PC-3 (cell line): Measurements from ENCODE around the gene EHMT1. TPM values are rescaled to one million over a fixed set of nuclear protein-coding genes. Genes with fewer than 3 reads are reported as not detected.

Experiments used
- ATAC-seq: fragments of 200-7000 bp; cut with Tn5 transposase; 2 replicates; pipeline ENCODE4 v1.9.1; 2020; ENCODE audit warnings: mild to moderate bottlenecking, moderate library complexity
- BruUV-seq: library from RNA; stranded (reverse); fragments of 400-500 nt; replicated peaks from 2 replicates; lab custom pipeline; 2021; lab: Mats Ljungman, UMichigan
- CTCF ChIA-PET: fragments of 300-600 bp; sonication (Branson Sonifier 250); formaldehyde crosslinking; loops from one replicate; lab custom pipeline; 2022; ENCODE audit warnings: antibody characterized with exemption; lab: Charles Lee
- POLR2A ChIA-PET: fragments of 300-600 bp; sonication (Branson Sonifier 250); formaldehyde crosslinking; loops from one replicate; lab custom pipeline; 2022; ENCODE audit warnings: antibody characterized with exemption; ENCODE audit not compliant: unreplicated experiment; lab: Charles Lee
- DNase-seq: peaks from one replicate; pipeline ENCODE4 v3.0.0-alpha.2; 2015
- H2AFZ ChIP-seq: fragments of 300-600 bp; sonication (generic); 2 replicates; pipeline ENCODE4 v1.6.0; 2016; ENCODE audit warnings: antibody characterized with exemption, low read length
- H3F3A ChIP-seq: fragments of 300-600 bp; sonication (generic); one replicate; pipeline ENCODE4 v1.6.0; 2017; ENCODE audit warnings: antibody characterized with exemption, low read length, control low read depth, mild to moderate bottlenecking; ENCODE audit not compliant: unreplicated experiment
- H3K27ac ChIP-seq: fragments of 300-600 bp; sonication (generic); 2 replicates; pipeline ENCODE4 v1.5.1; 2016; ENCODE audit warnings: mild to moderate bottlenecking, low read length
- H3K27me3 ChIP-seq: fragments of 300-600 bp; sonication (generic); 2 replicates; pipeline ENCODE4 v1.6.1; 2016; ENCODE audit warnings: low read length, mixed read lengths
- H3K36me3 ChIP-seq: fragments of 300-600 bp; sonication (generic); 2 replicates; pipeline ENCODE4 v1.6.1; 2016; ENCODE audit warnings: low read depth, mixed run types, low read length, mixed read lengths
- H3K4me1 ChIP-seq: fragments of 300-600 bp; sonication (generic); 2 replicates; pipeline ENCODE4 v1.5.1; 2016; ENCODE audit warnings: low read length; ENCODE audit not compliant: insufficient read depth
- H3K4me2 ChIP-seq: fragments of 300-600 bp; sonication (generic); 2 replicates; pipeline ENCODE4 v1.6.0; 2016; ENCODE audit warnings: low read length
- H3K4me3 ChIP-seq: fragments of 300-600 bp; sonication (generic); 2 replicates; pipeline ENCODE4 v1.5.1; 2016; ENCODE audit warnings: mild to moderate bottlenecking, low read length, mixed read lengths
- H3K79me2 ChIP-seq: fragments of 300-600 bp; sonication (generic); 2 replicates; pipeline ENCODE4 v1.6.1; 2017; ENCODE audit warnings: low read length, mixed read lengths
- H3K9ac ChIP-seq: fragments of 300-600 bp; sonication (generic); 2 replicates; pipeline ENCODE4 v1.6.0; 2016; ENCODE audit warnings: mild to moderate bottlenecking, low read length
- H3K9me2 ChIP-seq: fragments of 300-600 bp; sonication (generic); replicated peaks from 2 replicates; pipeline ENCODE4 v1.6.1; 2016; ENCODE audit warnings: mixed run types, low read length, mixed read lengths
- H3K9me3 ChIP-seq: fragments of 300-600 bp; sonication (generic); 2 replicates; pipeline ENCODE4 v1.6.1; 2016; ENCODE audit warnings: low read length, mixed read lengths
- H4K20me1 ChIP-seq: fragments of 300-600 bp; sonication (generic); 2 replicates; pipeline ENCODE4 v1.6.1; 2016; ENCODE audit warnings: low read length, mixed read lengths
- CTCF ChIP-seq: fragments of 300-600 bp; sonication (generic); conservative IDR thresholded peaks from 2 replicates; pipeline ENCODE4 v1.5.1; 2017; ENCODE audit warnings: antibody characterized with exemption, low read depth, mild to moderate bottlenecking, low read length
- EZH2 ChIP-seq: fragments of 300-600 bp; sonication (generic); IDR thresholded peaks from one replicate; pipeline ENCODE4 v1.6.1; 2017; ENCODE audit warnings: antibody characterized with exemption, mild to moderate bottlenecking, low read length; ENCODE audit not compliant: unreplicated experiment
- EZH2phosphoT487 ChIP-seq: fragments of 300-600 bp; sonication (generic); IDR thresholded peaks from 2 replicates; pipeline ENCODE4 v1.6.1; 2018; ENCODE audit warnings: mild to moderate bottlenecking, antibody characterized with exemption, low read length, borderline replicate concordance
- intact Hi-C: fragments of 100-400 bp; cut with micrococcal nuclease; formaldehyde crosslinking; loops from 2 replicates; pipeline ENCODE4 v1.9.0; 2023
- total RNA-seq: library from RNA; depleted of rRNA; stranded (reverse); fragments of >200 nt; gene quantifications from 2 replicates; pipeline ENCODE4 v1.2.3, GENCODE V29; 2014

Gene EHMT1
- total RNA-seq, 1 experiment from 2014 or later = 42.8 TPM

GRCh38 chr9:137630126-137630525 lies 11.3 kb downstream of the EHMT1 start:
- Histone ChIP-seq H3K27ac (no peak overlapping the region), H3K9me3 (no peaks in the 10 kb centered on the region), H4K20me1 (peaks cover 27% of the 10 kb centered on the region; the same call in 1 of the 2 replicates), H3K27me3 (no peaks in the 10 kb centered on the region), H3K9me2 (no peaks in the 10 kb centered on the region), H3K4me1 (peaks cover 5% of the 10 kb centered on the region), H3K9ac (no peak overlapping the region), H3F3A (no peaks in the 10 kb centered on the region), H3K36me3 (no peaks in the 10 kb centered on the region), H3K4me2 (0 out of 2 replicates have a peak overlapping the region, but pooled peaks have one; percentile 10), H2AFZ (no peak overlapping the region), H3K4me3 (no peak overlapping the region), H3K79me2 (peaks cover 97% of the 10 kb centered on the region)
- ChIA-PET CTCF (interaction anchor here (0.6 kb wide), 1 partner anchor 20 kb away, joined by 4 read pairs; no protein-coding TSS in a partner anchor), POLR2A (no interaction called here)
- no peak for TF ChIP-seq EZH2phosphoT487
- no peak for TF ChIP-seq EZH2
- TF ChIP-seq CTCF = no peak
- no peak for DNase-seq
- intact Hi-C loops = no loop called here
- no TSS peak for BruUV-seq
- ATAC-seq = peak; percentile 60

DNA sequence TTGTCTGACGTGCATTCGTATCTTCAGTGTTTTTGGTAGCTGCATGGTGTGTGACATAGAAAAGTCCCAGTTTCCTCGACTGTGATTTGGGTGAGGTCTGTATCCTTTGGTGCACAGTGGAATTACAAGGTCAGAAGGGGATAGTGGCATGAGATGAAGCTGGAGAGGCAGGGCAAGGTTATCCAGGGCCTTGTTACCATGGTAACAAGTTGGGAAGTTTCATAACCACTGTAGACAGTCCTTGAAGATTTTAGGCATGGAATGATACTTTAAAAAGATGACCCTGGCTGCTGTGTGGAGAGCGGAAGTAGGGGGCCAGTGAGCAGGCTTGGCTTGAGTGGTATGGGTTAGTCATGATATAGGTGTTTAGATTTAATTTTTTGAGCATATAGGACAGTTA lies 11.9 kb downstream of the EHMT1 start:
- no peaks in the 10 kb centered on the region for H3K9me3 ChIP-seq
- H3K4me1 ChIP-seq = peaks cover 5% of the 10 kb centered on the region
- no peaks in the 10 kb centered on the region for H3K9me2 ChIP-seq
- intact Hi-C loops = no loop called here
- H3K79me2 ChIP-seq = peaks cover 97% of the 10 kb centered on the region
- DNase-seq (no peak), ATAC-seq (no peak)
- ChIA-PET POLR2A (no interaction called here), CTCF (no interaction called here)
- H3K9ac ChIP-seq = no peak overlapping the region
- no peak overlapping the region for H2AFZ ChIP-seq
- no peak overlapping the region for H3K4me3 ChIP-seq
- BruUV-seq = no TSS peak
- H3K27ac ChIP-seq = no peak overlapping the region
- H3K27me3 ChIP-seq = no peaks in the 10 kb centered on the region
- no peak overlapping the region for H3K4me2 ChIP-seq
- H3K36me3 ChIP-seq = no peaks in the 10 kb centered on the region
- H3F3A ChIP-seq = no peaks in the 10 kb centered on the region
- peaks cover 27% of the 10 kb centered on the region; the same call in 1 of the 2 replicates for H4K20me1 ChIP-seq
- no peak for TF ChIP-seq CTCF
- no peak for TF ChIP-seq EZH2
- TF ChIP-seq EZH2phosphoT487 = no peak

DNA sequence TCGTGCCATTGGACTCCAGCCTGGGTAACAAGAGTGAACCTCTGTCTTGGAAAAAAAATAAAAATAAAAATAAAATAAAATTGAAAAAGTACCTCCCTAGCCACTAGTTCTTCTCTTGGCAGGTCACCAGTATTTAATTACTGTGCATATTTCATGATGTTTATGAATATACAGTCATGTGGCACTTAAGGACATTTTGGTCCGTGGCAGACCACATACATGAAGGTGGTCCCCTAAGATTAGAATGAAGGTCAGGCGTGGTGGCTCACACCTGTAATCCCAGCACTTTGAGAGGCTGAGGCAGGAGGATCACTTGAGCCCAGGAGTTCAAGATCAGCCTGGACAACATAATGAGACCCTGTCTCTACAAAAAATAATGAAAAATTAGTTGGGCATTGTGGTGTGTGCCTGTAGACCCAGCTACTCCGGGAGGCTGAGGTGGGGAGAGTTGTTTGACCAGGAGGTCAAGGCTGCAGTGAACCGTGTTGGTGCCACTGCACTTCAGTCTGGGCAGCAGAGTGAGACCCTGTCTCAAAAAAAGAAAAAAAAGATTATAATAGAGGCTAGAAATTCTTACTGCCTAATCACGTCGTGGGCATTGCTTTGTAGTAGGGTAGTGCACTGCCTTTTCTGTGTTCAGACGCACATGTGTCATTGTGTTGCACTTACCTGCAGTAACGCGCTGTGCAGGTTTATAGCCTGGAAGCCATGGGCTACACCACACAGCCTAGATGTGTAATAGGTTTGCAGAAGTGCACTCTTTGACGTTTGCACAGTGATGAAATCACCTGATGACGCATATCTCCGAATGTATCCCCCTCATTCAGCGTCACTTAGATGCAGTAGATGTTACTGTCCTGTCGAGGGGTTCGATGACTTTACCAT lies 12.8 kb downstream of the EHMT1 start:
- no peaks in the 10 kb centered on the region for H3K9me2 ChIP-seq
- H3K27ac ChIP-seq = no peak overlapping the region
- no peak for TF ChIP-seq EZH2phosphoT487
- TF ChIP-seq EZH2 = no peak
- TF ChIP-seq CTCF = no peak
- intact Hi-C loops = no loop called here
- DNase-seq = no peak
- no TSS peak for BruUV-seq
- H3K4me3 ChIP-seq = no peak overlapping the region
- H3K9me3 ChIP-seq = no peaks in the 10 kb centered on the region
- no peaks in the 10 kb centered on the region for H3K36me3 ChIP-seq
- peaks cover 96% of the 10 kb centered on the region for H3K79me2 ChIP-seq
- no peak overlapping the region for H2AFZ ChIP-seq
- peaks cover 5% of the 10 kb centered on the region for H3K4me1 ChIP-seq
- H3K9ac ChIP-seq = no peak overlapping the region
- H3K4me2 ChIP-seq = no peak overlapping the region
- no peaks in the 10 kb centered on the region for H3K27me3 ChIP-seq
- ChIA-PET POLR2A (no interaction called here), CTCF (no interaction called here)
- H4K20me1 ChIP-seq = peaks cover 27% of the 10 kb centered on the region; the same call in 1 of the 2 replicates
- peak; percentile 15; the same call in 1 of the 2 replicates for ATAC-seq
- no peaks in the 10 kb centered on the region for H3F3A ChIP-seq
